HG02852 (cell line): ENCODE measurements around the gene ITM2C.

Source experiments
- ATAC-seq: cut with Tn5 transposase; IDR thresholded peaks from one replicate; pipeline ENCODE4 v1.9.1; 2021; ENCODE audit warnings: mild to moderate bottlenecking, moderate library complexity; ENCODE audit not compliant: unreplicated experiment

ITM2C gene

GRCh38 chr2:230864605-230865306 is at the start of gene ITM2C:
Gene ITM2C, plus strand, starts transcription at chr2:230864942. Its CDS starts 84 bp downstream, at chr2:230865026.
- peak; percentile 68 for ATAC-seq

- no peak for ATAC-seq
These were observed 49.7 kb upstream of the ITM2C start for GRCh38 chr2:230815088-230815487.

GRCh38 chr2:230816735-230817134 is 48.0 kb upstream of the ITM2C start:
- ATAC-seq: no peak

GRCh38 chr2:230819433-230819832 is 45.3 kb upstream of the ITM2C start:
- ATAC-seq: no peak

- ATAC-seq: no peak
These were observed 43.3 kb upstream of the ITM2C start for GRCh38 chr2:230821261-230821990.

- no peak for ATAC-seq
These were observed 42.7 kb upstream of the ITM2C start for GRCh38 chr2:230821991-230822520.

GRCh38 chr2:230823264-230823964 is 41.3 kb upstream of the ITM2C start:
- no peak for ATAC-seq

GRCh38 chr2:230824406-230824978 is 40.2 kb upstream of the ITM2C start:
- ATAC-seq: peak; percentile 59

- ATAC-seq: no peak
These were observed 39.4 kb upstream of the ITM2C start for GRCh38 chr2:230825354-230825753.

GRCh38 chr2:230827774-230828271 is 36.9 kb upstream of the ITM2C start:
- ATAC-seq: peak; percentile 19

GRCh38 chr2:230828272-230828961 is 36.3 kb upstream of the ITM2C start:
- peak; percentile 44 for ATAC-seq

- no peak for ATAC-seq
These were observed 35.4 kb upstream of the ITM2C start for GRCh38 chr2:230829293-230829692.

GRCh38 chr2:230829959-230830358 is 34.8 kb upstream of the ITM2C start:
- no peak for ATAC-seq

- no peak for ATAC-seq
These were observed 34.3 kb upstream of the ITM2C start for GRCh38 chr2:230830428-230830827.

GRCh38 chr2:230840301-230840700 is 24.4 kb upstream of the ITM2C start:
- ATAC-seq: no peak

- ATAC-seq: no peak
These were observed 22.3 kb upstream of the ITM2C start for GRCh38 chr2:230842473-230842872.

GRCh38 chr2:230843132-230843531 is 21.6 kb upstream of the ITM2C start:
- no peak for ATAC-seq

GRCh38 chr2:230846360-230846759 is 18.4 kb upstream of the ITM2C start:
- no peak for ATAC-seq

GRCh38 chr2:230847883-230848388 is 16.8 kb upstream of the ITM2C start:
- ATAC-seq: peak; percentile 97
